Epithelial cell of umbilical artery (primary cell): ENCODE measurements around the gene JUP. TPM values are rescaled to one million over a fixed set of nuclear protein-coding genes. Genes with fewer than 3 reads are reported as not detected.

Source experiments
- total RNA-seq: library from RNA; depleted of rRNA; stranded (reverse); fragments of >200 nt; gene quantifications from 2 replicates; pipeline ENCODE4 v1.2.3, GENCODE V29; 2014

JUP gene
- 61.2 and 114 TPM in 2 replicates for total RNA-seq

DNA sequence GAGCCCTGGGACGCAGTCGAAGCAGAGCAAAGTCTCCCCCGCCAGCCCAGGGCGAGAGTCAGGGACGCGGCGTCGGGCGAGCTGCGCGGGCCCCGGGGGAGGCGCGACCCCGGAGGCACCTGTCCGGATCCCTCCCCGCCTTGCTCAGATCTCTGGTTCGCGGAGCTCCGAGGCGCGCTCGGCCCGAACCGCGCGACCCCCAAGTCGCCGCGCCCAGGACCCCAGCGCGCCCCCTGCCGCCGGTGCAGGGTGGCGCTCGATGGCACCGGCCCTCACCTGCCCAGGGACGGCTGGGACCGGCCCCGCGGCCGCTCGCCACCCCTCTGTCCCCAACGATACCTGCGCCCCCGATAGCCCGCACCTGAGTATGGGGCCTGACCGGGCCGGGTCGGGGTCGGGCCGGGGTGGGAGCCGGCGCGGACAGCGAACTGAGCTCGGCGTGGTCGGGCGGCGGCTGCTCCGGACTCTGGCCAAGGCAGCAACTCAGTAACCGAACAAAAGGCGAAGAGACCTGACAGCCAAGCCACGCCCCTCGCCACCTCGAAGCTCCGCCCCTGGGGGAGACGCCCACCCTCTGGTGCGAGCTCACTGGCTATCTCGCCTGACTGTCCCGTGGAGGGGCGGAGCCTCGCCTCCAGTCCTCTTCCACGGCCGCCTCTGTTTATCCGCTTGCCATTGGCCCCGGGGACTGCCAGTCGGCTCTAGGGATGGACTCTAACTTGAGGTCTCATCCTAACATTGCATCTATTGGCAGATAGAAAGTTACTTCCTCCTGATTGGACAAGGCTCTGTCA, at the start of gene JUP:
TSS of gene JUP (minus strand) at position 485 of the 794 bp plus-strand sequence. CDS start 14,857 bp downstream, outside the sequence.

DNA sequence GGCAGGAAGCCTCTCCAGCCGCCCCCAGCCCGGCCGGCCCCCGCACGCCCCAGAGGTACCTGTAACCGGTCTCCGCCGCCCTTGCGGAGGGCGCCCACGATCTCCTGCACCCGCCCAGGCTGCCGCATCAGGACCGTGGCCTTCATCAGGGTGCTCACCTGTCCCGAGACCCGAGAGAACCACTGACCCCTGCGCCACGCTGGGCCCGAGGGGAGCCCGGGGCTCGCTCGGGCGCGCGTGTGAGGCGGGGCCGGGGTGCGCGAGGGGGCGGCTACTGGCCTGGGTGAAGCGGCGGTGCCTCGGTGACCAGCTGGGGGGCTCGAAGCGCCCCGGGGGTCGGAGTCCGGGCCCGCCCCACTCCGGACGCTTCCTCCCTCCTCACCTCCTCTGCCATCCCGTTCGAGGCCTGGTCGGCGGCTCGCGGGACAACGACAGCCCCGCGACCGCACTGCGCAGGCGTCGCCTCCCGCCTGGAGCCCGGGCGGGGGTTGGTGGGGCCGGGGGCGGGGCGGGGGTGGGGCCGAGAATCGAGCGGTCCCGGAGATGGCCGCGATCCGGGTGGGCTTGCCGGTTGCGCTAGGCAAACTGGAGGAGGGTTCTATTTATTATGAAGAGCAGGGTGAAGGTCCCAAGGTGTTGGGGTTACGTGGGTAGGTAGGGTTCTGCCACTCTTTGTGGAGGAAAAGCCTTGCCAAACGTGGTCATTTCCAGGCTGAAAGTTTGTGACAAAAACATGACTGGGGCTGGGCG, 49.5 kb upstream of the JUP start, which contains the start of gene NT5C3B:
TSS of gene NT5C3B (minus strand) at position 433 of the 750 bp plus-strand sequence. CDS start at position 394, 39 bp downstream.

DNA sequence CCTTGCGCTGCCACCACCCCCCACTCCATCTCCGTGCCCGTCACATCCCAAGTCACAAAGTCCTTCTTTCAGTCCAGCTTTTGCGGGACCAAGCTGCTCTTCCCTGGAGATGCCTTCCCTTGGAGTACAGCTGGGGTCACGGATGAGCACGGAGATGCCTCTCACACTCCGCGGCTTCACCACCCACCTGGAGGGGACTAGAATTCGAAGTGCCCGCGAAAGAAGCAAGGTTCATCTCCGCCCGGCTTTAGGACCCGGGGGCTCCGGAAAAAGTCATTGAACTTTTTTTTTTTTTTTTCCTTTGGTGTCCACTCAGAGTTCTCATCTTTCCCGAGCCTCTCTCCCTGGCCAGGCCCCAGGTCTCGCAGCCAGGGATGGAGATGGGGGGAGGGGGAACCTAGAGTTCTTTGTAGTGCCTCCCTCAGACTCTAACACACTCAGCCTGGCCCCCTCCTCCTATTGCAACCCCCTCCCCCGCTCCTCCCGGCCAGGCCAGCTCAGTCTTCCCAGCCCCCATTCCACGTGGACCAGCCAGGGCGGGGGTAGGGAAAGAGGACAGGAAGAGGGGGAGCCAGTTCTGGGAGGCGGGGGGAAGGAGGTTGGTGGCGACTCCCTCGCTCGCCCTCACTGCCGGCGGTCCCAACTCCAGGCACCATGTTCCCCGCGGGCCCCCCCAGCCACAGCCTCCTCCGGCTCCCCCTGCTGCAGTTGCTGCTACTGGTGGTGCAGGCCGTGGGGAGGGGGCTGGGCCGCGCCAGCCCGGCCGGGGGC, 26.1 kb upstream of the JUP start, which contains the start of gene FKBP10:
TSS of gene FKBP10 (plus strand) at position 624 of the 771 bp plus-strand sequence. CDS start at position 655, 31 bp downstream.

DNA sequence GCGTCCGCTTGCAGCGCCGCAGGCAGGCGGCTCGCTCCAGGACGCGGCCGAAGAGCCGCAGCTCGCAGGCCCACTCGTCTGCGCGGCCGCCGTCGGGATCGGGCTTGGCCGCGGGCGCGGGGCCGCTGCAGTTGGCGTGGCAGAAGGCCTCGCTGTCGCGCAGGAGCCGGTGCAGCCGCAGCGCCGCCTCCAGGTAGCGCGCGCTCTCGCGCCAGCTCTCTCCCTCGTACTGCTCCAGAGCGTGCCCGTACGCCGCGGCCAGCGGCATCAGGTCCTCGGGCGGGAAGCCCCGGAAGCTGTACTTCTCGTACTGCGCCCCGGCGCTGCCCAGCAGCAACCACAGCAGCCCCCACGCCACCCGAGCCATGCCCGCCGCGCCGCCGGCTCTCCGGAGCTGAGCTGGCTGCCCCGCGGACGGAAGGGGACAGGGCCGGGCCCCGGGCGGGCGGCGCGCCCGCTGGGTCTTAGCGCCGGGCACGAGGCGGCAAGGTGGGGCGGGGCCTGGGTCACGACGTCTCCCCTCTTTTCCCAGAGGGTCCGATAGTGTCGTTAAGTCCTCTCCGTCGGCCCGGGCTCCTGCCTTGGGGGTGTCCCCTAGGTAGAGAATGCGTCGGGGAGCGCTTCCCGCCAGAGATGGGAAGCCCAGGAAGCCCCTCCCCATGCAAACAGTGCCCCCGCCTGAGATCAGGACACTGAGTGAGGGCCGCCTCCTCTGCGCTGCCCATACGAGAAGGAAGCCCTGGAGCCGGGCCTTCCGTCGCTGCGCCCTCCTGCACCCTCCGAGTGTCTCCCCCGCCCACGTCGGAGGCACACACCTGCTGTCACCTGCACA, 25.3 kb upstream of the JUP start, which contains the start of gene P3H4:
TSS of gene P3H4 (minus strand) at position 401 of the 832 bp plus-strand sequence. CDS start at position 367, 34 bp downstream.

DNA sequence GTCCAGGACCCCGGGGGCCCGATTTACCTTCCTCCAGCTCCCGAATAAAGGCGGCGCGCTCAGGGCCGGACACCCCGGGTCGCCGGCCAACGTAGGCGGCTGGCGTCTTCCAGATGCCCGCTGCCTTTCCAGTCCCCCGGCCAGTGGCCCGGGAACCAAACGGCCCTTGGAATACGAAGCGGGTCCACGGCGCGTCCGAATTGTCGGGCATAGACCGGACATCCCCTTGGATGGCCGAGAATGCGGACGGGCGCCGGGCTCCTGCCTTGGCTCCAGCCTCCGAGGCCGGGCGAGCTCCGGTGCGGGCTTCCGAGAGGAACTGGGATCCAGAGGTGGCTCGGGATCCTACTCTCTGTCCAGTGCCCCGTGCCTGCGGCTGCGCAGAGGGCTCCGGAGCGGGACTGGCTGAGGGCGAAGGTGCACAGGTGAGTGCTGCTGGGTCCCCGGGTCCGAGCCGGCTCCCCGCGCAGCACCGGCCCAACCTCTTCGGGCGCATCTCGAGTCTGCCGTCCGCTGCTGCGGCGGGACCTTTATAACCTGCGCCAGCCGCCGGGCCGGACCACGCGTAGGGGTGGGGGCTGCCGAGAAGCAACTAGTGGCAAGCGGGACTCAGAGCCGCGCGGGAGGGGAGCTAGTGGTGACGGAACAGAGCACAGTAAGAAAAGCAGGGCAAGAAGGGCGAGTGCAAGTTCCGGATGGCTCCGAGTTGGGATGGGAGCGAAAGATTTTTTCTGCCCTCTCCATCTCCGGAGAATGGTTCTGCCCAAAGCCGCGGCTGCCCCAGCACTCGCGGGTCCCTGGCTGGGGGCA, 52.2 kb downstream of the JUP start, which contains the start of gene HAP1:
TSS of gene HAP1 (minus strand) at position 505 of the 810 bp plus-strand sequence. CDS start at position 496, 9 bp downstream.

DNA sequence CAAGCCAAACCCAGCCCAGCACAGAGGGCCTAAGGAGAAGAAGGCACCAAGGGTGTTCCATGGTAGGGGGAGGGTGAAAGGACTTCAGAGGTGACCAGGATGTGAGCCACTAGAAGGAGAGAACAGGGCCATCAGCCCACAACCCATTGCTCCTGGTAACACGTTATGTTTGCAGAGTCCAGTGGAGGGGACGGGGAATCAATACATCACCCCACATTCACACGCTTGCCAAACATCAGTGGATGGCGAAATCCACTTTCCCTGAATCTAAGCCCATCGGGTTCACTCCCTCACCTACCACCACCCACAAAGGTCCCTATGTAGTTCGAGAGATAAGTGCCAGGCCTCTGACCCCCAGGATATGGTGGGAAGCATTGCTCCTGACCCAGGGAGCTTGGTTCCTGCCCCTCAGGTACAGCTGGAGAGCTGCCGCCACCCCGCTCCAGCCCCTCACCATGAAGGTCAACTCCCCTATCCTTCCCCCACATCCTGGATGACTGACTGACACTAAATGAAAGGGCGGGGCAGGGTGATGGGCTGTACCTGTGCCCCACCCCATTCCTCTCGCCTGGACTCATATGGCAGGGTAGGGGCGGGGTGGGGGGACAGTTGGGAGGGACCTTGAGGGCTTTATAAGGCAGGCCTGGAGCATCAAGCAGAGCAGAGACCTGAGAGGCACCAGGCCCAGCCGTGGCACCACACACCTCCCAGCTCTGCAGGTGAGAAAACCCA, 74.7 kb downstream of the JUP start, which contains the start of gene GAST:
TSS of gene GAST (plus strand) at position 663 of the 732 bp plus-strand sequence. CDS start 3,106 bp downstream, outside the sequence.

Other genes with a start within 250 kb of the JUP start
- gene KRT9, start 214.7 kb downstream of the JUP start, total RNA-seq, result not detected in 2 replicates
- gene KRT14, start 199.8 kb downstream of the JUP start, total RNA-seq, result not detected in 2 replicates
- 0.30 TPM in 1 of 2 replicates, not detected in the other for gene KRT16, start 173.9 kb downstream of the JUP start, total RNA-seq
- 0.32 and 0.61 TPM in 2 replicates for gene KRT17, start 162.1 kb downstream of the JUP start, total RNA-seq
- gene EIF1, start 97.8 kb downstream of the JUP start, total RNA-seq, result 93.2 and 112 TPM in 2 replicates
- not detected in 2 replicates for gene GAST, start 74.4 kb downstream of the JUP start, total RNA-seq
- gene HAP1, start 52.1 kb downstream of the JUP start, total RNA-seq, result under 0.01 and 0.30 TPM in 2 replicates
- gene P3H4, start 25.2 kb upstream of the JUP start, total RNA-seq, result 56.1 and 100 TPM in 2 replicates
- gene FKBP10, start 26.3 kb upstream of the JUP start, total RNA-seq, result 101 and 164 TPM in 2 replicates
- gene NT5C3B, start 49.5 kb upstream of the JUP start, total RNA-seq, result 66.4 and 85.4 TPM in 2 replicates
- not detected in 2 replicates for gene KLHL10, start 51.1 kb upstream of the JUP start, total RNA-seq
- 28.3 and 33.1 TPM in 2 replicates for gene KLHL11, start 78.7 kb upstream of the JUP start, total RNA-seq
- gene ACLY, start 132.2 kb upstream of the JUP start, total RNA-seq, result 275 and 278 TPM in 2 replicates
- gene ODAD4, start 143.9 kb upstream of the JUP start, total RNA-seq, result 0.32 TPM in 1 of 2 replicates, not detected in the other
- gene CNP, start 180.1 kb upstream of the JUP start, total RNA-seq, result 36.1 and 65.5 TPM in 2 replicates
- 78.9 and 90.9 TPM in 2 replicates for gene DNAJC7, start 230.7 kb upstream of the JUP start, total RNA-seq
- gene NKIRAS2, start 233.4 kb upstream of the JUP start, total RNA-seq, result 36.4 and 41.0 TPM in 2 replicates